Stimulated activated CD4-positive, alpha-beta T cell treated with anti-CD3 and anti-CD28 coated beads, Interleukin-1b, Interleukin-23, amount 100 ng/mL, for 48 hours (primary cell): Measurements from ENCODE around the gene CDR2L.

ENCODE experiments used
- DNase-seq: peaks from one replicate; pipeline ENCODE4 v3.0.0-alpha.2; 2020

The CDR2L gene

DNA sequence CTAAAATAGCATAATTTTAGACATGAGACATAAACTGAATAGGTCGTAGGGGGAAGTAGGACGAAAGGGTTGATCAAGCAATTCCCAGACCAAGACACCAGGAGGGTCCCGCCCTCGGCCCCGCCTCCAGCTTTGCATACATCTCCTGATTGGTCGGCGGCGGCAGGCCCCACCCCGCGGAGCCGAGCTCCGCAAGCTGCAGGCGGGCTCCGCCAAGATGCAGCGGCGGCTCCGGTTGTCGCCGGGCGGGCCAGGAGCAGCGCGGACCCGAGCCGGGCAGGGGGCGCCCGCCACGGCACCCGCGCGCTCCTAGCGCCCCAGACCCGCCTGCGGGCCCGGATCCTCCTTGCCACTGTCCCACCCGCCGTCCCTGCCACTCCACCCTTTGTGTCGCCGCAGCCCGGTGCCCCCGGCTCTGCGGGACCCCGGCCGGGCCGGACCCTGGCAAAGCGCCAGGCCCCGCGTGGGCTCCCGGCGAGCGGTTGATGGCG lies at the start of gene CDR2L:
Gene CDR2L, plus strand, starts transcription at position 215 of the 491 bp plus-strand sequence. CDS start 412 bp downstream, outside the sequence.
- peak; percentile 88 for DNase-seq

GRCh38 chr17:74938194-74938950 lies 49.1 kb upstream of the CDR2L start:
- no peak for DNase-seq

GRCh38 chr17:74939534-74939933 lies 47.9 kb upstream of the CDR2L start:
- no peak for DNase-seq

GRCh38 chr17:74941128-74941725 lies 46.2 kb upstream of the CDR2L start:
- DNase-seq: no peak

GRCh38 chr17:74943808-74944522 lies 43.5 kb upstream of the CDR2L start:
- no peak for DNase-seq

GRCh38 chr17:74945543-74945942 lies 41.9 kb upstream of the CDR2L start:
- DNase-seq: no peak

DNA sequence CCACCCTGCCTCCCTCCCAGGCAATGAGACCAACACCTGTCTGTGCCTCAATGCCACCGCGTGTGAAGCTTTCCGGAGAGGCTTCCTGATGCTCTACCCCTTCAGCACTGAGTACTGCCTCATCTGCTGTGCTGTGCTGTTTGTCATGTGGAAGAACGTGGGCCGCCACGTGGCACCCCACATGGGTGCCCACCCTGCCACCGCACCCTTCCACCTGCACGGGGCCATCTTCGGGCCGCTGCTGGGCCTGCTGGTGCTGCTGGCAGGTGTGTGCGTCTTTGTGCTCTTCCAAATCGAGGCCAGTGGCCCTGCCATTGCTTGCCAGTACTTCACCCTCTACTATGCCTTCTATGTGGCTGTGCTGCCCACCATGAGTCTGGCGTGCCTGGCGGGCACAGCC lies 40.8 kb upstream of the CDR2L start:
- DNase-seq: no peak

DNA sequence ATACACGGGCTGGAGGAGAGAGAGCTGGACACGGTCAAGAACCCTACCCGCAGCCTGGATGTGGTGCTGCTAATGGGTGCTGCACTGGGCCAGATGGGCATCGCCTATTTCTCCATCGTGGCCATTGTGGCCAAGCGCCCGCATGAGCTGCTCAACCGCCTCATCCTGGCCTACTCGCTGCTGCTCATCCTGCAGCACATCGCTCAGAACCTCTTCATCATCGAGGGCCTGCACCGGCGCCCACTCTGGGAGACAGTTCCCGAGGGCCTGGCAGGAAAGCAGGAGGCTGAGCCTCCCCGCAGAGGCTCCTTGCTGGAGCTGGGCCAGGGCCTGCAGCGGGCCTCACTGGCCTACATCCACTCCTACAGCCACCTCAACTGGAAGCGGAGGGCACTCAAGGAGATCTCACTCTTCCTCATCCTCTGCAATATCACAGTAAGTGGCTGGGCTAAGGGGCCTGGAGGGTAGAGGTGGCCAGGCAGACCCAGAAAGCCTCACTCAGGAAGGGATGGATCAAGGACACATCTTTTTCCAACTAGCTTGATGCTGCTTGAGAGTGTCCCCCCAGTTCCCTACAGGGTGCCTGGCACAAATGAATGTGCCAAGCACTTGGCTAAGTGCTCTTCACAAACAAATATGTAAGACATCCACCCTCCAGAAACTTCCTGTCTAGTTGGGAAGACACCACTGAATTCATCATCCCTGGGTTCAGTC lies 40.2 kb upstream of the CDR2L start:
- no peak for DNase-seq

DNA sequence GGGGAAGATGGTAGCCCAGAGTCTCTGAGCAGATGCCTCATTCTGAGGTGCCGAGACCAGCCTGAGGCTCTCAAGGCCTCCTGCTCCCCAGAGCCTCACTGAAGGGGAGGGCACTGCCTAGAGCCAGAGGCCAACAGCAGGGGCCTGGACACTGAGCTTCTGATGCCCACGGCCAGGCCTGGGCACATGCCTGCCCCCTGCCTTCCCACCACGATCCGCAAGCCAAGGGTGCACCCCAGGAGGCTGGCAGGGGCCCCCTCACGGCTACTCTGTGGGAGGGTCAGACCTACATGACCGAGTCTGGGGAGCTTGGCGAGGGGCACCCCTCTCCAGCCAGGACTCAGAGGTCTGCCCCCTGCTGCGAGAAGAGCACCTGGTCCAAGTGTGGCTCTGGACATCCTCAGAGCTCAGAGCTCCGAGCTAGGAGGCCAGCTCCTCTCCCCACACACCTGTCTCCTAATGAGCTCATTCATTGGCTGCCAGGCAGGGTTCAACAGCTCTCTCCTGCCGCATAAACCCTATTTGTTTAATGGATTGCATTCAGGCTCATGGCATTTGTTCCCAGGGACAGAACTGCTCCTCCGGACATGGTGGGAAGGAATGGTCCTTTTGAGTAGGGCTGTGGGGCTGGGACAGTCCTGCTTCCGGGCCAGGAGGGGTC lies 37.8 kb upstream of the CDR2L start:
- no peak for DNase-seq

- no peak for DNase-seq
These were observed 37.2 kb upstream of the CDR2L start for GRCh38 chr17:74950207-74950606.

GRCh38 chr17:74951065-74951464 lies 36.4 kb upstream of the CDR2L start:
- no peak for DNase-seq

GRCh38 chr17:74951680-74952421 lies 35.6 kb upstream of the CDR2L start:
- DNase-seq: no peak

DNA sequence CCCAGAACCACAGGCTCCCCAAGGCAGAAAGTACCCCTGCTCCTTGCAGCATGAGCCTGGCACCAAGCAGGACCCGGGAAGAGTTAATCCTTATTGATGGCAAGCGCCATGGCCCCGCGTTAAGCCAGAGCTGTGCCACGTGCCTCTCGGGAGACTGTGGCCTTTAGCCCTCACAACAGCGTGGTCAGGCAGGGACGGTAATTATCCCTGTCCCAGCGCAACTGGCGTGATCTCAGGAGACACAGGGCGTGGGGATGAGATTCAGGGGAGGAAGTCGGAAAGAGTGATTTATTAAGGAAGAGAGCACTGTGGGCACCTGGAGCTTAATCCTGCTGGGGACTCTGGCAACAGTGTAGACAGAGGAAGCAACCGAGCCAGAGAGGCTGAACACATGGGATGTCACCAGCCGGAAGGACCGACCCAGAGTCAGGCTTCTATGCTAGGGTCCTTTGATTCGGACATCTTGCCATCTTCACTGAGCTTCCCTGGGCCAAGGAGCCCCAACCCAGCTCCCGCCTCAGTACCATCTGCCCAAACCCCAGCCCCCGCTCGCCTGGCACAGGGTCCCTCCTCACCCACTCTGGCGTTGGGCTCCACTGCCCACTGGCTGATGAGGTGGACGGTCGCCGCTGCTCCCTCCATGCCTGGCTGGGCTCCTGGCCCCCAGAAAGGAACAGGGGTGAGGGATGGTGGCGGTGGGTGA lies 34.9 kb upstream of the CDR2L start:
- DNase-seq: no peak

DNA sequence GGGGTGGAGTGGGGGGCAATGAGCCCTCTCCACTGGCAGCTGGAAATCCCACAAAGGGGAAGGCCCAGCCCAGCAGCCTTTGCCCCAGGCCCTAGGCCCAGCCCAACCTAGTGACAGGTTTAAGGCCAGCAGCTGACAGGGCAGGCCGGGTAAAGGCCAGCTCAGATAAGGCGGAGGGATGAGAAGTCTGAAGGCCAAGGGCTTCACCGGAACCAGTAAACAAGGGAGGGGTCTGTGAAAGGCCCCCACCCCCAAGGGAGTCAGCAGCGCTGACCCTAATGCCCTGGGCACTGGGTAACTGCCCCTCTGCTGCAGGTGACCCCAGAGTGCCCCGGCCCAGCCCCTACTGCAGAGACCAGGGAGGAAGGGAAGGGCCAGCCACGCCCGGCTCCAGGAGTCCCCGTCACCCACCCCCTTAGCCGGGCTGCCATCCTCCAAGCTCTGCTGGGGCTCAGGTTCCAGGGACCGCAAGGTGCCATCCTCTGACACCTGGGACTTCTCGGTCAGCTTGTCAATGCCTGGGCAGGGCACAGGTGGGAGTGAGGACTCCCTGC lies 34.2 kb upstream of the CDR2L start:
- DNase-seq: no peak

DNA sequence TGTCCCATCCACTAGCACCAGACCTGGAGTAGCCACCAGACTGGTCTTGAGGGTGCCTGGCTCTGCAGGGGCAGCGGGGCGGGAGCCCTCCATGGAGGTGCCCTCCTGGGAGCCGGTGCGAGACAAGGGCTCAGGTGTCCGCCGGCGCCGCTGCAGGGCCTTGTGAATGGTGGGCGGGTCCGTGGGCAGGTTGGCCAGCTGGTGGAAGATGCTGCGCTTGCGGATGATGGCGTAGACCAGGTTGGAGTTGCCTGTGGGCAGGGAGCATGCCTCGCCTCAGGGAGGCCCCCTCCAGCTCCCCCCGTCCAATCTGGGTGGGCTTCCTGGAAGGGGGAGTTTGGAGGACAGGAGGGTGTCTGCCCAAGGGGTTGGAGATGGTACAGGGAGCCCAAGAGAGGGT lies 33.3 kb upstream of the CDR2L start:
- DNase-seq: no peak

GRCh38 chr17:74954665-74955421 lies 32.6 kb upstream of the CDR2L start:
- DNase-seq: no peak

- no peak for DNase-seq
These were observed 31.3 kb upstream of the CDR2L start for GRCh38 chr17:74956093-74956492.

DNA sequence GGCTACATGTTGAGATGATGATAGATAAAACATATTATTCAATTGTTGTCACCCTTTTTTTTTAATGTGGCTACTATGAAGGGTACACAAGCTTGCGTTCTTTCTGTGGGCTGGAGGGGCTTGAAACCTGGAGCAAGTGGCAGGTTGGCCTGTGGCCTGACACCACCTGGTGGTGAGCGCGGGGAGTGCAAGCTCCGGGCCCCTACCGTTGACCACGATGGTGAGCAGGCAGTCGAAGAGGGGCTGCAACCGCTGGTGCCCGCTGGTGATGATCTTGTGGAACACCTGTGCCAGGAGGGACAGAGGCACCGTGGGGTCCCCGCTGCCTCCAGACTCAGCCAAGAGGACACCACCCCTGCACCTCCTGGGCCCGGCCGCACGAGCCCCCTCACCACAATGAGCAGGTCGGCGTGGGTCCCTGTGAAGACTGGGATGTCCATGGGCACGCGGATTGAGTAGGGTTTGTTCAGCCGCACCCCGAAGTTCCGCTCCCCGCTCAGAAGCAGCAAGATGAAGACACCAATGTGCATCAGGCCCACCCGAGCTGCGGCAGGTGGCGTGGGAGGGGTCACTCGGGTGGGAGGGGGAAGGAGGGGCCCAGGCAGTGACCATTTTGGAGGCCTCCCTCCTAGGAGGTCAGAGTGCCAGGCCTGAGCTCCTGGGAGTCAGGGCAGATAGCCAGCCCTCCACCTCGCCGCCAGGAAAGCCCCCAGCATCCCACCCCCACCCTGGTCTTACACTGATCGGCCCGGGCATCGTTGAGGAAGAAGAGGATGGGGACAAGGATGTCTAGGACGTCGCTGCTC lies 29.3 kb upstream of the CDR2L start:
- peak; percentile 79 for DNase-seq

DNA sequence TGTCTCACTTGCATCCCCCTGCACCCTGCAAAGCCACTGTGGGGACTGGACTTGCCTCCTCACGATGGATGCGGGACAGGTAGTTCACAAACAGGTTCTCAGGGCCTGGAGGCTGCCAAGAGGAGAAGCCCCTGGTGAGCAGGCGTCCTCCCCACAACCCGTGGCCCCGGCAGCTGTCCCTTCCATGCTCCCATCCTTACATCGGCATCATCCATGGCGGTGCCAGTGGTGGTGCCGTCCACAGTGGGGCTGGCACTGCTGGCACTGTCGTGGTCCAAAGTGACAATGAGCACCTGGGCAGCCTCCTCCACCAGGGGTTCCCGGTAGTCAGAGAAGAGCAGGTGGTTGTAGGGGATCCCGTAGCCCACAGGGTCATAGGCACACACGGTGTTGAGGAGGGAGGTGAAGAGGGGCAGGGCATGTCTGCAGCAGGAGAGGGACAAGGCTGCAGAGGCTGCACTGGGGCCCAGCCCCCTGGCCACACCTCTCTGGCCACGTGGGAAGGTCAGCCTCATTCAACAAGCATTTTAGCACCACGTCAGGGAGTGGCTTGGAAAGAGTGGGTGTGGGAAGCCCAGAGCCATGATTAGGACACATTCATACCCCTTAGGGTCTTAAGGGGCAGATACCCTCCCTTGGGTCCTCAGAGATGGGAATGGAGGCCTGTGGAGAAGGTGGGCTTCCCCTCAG lies 27.5 kb upstream of the CDR2L start:
- no peak for DNase-seq
